Measurements from ENCODE around the gene RNLS. TPM values are rescaled to one million over a fixed set of nuclear protein-coding genes. Genes with fewer than 3 reads are reported as not detected.
"Not testable (repeated sequence)": the region's sequence is repeated elsewhere in the genome, so short reads cannot be mapped to it uniquely, and the experiment has no call there.

Gene RNLS
- total RNA-seq, 1 donor from 2014 or later = 7.0 TPM

DNA sequence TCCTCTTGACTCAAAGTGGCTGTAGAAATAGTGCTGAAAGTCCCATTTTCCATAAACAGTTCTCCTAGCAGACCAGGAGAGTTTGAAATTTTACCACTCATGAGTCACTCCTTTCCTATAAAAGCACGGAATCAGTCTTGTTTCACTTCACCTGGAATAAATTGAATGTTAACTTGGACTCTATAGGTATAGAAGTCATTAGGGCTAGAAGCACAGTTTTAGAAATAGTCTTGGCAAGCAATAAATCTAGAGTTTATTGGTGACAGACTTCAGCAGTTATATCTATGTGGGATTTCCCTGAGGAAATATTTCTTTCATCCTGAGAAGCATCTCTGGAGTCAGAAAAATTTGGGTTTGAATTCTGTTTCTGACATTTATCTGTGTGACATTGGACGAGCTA is 212.4 kb downstream of the RNLS start:
- Mint-ChIP-seq H3K9me3 (peaks cover 5% of the 10 kb centered on the region), H3K27me3 (no peaks in the 10 kb centered on the region), H3K27ac (no peak overlapping the region), H3K4me1 (ENCODE audit: unreplicated experiment) (peaks cover 30% of the 10 kb centered on the region), H3K4me3 (no peak overlapping the region), H3K36me3 (no peaks in the 10 kb centered on the region)
- TF ChIP-seq, protein P1, sequence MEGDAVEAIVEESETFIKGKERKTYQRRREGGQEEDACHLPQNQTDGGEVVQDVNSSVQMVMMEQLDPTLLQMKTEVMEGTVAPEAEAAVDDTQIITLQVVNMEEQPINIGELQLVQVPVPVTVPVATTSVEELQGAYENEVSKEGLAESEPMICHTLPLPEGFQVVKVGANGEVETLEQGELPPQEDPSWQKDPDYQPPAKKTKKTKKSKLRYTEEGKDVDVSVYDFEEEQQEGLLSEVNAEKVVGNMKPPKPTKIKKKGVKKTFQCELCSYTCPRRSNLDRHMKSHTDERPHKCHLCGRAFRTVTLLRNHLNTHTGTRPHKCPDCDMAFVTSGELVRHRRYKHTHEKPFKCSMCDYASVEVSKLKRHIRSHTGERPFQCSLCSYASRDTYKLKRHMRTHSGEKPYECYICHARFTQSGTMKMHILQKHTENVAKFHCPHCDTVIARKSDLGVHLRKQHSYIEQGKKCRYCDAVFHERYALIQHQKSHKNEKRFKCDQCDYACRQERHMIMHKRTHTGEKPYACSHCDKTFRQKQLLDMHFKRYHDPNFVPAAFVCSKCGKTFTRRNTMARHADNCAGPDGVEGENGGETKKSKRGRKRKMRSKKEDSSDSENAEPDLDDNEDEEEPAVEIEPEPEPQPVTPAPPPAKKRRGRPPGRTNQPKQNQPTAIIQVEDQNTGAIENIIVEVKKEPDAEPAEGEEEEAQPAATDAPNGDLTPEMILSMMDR (conservative IDR thresholded peaks at IDR 0.05) = no peak
- no peak for DNase-seq (ENCODE audit: extremely low spot score, unreplicated experiment)

DNA sequence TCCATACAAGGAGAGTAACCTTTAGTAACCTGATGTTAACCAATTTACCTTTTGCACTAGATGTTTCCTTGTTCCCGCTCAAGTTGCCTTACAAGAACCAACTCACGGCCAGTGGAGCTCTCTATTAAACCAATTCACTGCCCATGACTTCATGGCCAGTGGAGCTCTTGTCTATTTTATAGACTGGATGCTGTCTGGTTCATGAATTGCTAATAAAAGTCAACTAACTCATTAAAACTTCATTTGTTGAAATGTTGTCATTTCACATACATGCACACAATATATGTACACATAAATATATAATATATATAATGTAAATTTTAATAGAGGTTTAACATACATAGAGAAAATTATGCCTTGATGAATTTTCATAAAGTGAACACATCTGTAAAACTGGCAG is 216.3 kb downstream of the RNLS start:
- Mint-ChIP-seq H3K36me3 (no peaks in the 10 kb centered on the region), H3K9me3 (no peaks in the 10 kb centered on the region), H3K4me3 (no peak overlapping the region), H3K27me3 (no peaks in the 10 kb centered on the region), H3K27ac (no peak overlapping the region), H3K4me1 (ENCODE audit: unreplicated experiment) (peaks cover 40% of the 10 kb centered on the region)
- no peak for DNase-seq (ENCODE audit: extremely low spot score, unreplicated experiment)
- TF ChIP-seq, protein P1 (conservative IDR thresholded peaks at IDR 0.05) = no peak

DNA sequence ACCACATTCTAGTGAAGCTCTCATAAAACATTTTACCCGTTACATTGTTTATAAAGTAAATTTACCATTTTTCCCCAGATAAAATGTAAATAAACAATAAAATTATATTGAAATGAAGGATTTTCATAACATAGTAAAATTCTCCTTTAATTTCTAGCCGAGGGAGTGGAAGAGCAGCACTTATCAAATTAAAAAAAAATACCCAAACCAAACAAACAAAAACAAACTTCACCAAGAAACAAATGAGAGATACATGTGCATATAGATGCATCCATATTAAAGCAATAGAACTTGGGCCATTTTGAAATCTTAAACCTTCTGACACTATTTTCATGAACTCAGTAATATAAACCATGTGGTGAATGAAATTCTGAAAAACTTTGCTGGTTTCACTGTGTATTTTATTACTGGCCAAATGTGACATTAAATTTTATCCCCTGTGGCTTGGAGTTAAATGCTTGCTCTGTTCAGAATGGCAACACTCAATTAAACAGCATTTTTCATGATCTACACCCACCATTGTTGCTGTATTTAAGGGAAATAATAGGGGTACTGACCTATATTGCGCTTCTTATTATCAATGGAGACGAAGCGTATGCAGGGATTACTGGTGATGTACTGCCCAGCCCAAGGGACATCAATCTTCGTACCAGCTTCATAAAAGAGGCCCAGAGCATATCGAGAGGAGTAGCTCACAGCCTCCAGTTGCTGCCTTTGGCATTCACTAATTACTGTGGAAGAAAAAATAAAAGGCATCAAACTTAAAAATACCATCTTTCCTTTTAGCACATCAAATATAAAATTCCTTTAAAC is 220.9 kb downstream of the RNLS start:
- Mint-ChIP-seq H3K9me3 (peaks cover 5% of the 10 kb centered on the region), H3K27ac (peak overlapping the region; percentile 5), H3K27me3 (no peaks in the 10 kb centered on the region), H3K36me3 (no peaks in the 10 kb centered on the region), H3K4me1 (ENCODE audit: unreplicated experiment) (peaks cover 41% of the 10 kb centered on the region), H3K4me3 (peak overlapping the region; percentile 10)
- TF ChIP-seq, protein P1 (conservative IDR thresholded peaks at IDR 0.05) = no peak
- DNase-seq (ENCODE audit: extremely low spot score, unreplicated experiment) = no peak

DNA sequence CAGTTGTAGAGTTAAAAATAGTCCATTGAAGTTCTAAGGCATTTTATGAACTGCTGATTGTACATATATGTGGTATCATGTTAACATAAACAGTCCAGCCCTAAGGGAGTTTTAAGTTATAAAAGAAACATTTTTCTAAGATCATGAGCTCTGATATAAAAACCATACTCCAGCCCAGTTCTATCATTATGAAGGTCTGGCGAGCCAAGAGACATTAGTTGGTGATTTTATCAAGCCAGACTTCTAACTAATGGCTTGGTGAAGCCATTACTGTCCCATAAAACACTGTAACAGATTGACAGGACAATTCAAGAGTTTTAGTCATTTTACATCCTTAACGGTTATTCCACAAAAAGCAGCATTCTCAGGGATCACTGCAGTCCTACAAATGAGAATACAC is 221.6 kb downstream of the RNLS start:
- Mint-ChIP-seq H3K9me3 (peaks cover 5% of the 10 kb centered on the region), H3K4me3 (no peak overlapping the region), H3K27ac (no peak overlapping the region), H3K4me1 (ENCODE audit: unreplicated experiment) (peaks cover 41% of the 10 kb centered on the region), H3K27me3 (no peaks in the 10 kb centered on the region), H3K36me3 (no peaks in the 10 kb centered on the region)
- TF ChIP-seq, protein P1 (conservative IDR thresholded peaks at IDR 0.05) = no peak
- DNase-seq (ENCODE audit: extremely low spot score, unreplicated experiment) = no peak

DNA sequence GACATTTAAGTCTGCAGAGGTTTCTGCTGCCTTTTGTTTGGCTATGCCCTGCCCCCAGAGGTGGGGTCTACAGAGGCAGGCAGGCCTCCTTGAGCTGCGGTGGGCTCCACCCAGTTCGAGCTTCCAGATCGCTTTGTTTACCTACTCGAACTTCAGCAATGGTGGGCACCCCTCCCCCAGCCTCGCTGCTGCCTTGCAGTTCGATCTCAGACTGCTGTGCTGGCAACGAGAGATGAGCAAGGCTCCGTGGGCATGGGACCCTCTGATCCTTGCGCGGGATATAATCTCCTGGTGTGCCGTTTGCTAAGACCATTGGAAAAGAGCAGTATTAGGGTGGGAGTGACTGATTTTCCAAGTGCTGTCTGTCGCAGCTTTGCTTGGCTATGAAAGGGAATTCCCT is 227.4 kb downstream of the RNLS start:
- not testable (repeated sequence) for H3K36me3 Mint-ChIP-seq; H3K27me3 Mint-ChIP-seq; H3K4me1 Mint-ChIP-seq (ENCODE audit: unreplicated experiment); H3K4me3 Mint-ChIP-seq; H3K27ac Mint-ChIP-seq; H3K9me3 Mint-ChIP-seq; DNase-seq (ENCODE audit: extremely low spot score, unreplicated experiment)

DNA sequence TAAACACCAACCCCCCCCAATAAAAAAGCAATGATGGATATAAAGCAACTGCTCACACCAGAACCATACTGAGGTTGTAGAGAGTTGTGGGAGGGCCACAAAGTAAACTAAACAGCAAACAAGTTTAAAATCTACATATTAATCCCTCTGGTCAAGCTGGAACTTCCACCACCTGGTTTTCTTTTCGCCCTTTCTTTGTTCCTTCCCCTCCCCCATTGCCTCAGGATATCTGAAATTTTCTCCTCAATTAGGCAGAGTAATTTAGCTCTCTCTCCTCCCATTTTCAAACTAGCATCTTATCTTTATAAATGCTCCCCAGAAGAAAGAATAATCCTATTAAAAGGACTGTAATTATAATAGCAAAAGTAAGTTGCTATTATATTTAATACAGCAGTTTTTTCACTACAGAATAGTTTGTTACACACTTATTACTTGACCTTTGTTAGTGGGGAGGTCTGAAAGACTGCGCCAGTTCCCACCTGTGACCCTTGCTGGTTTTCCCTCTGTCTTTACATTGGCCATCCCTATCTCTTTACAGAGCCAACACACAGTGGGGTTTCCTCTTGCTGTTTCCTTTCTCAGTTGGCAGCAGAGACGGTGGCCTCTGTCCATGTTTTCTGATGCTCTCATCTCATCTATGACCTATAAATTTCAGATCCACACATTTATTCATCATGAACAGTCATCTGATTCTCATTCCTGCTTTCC is 235.4 kb downstream of the RNLS start:
- Mint-ChIP-seq H3K27ac (no peak overlapping the region), H3K4me1 (ENCODE audit: unreplicated experiment) (peaks cover 52% of the 10 kb centered on the region), H3K9me3 (no peaks in the 10 kb centered on the region), H3K4me3 (no peak overlapping the region), H3K27me3 (no peaks in the 10 kb centered on the region), H3K36me3 (no peaks in the 10 kb centered on the region)
- TF ChIP-seq, protein P1 (conservative IDR thresholded peaks at IDR 0.05) = no peak
- no peak for DNase-seq (ENCODE audit: extremely low spot score, unreplicated experiment)

All from type B pancreatic cell (in vitro differentiated cells).